HEK293 (cell line): ENCODE data around the gene RIMS4.

Experiments used
- BCL11A ChIP-seq: fragments of 450-650 bp; formaldehyde crosslinking; IDR thresholded peaks from 2 replicates; pipeline ENCODE4 v1.5.1; 2016; ENCODE audit warnings: low read depth, missing biosample characterization, missing genetic modification characterization
- KLF7 ChIP-seq: fragments of 450-650 bp; formaldehyde crosslinking; IDR thresholded peaks from 2 replicates; pipeline ENCODE4 v1.5.1; 2016; ENCODE audit warnings: missing biosample characterization, missing genetic modification characterization, borderline replicate concordance
- MEIS1 ChIP-seq: sonication (generic); formaldehyde crosslinking; IDR thresholded peaks from 2 replicates; pipeline ENCODE4 v1.8.1; 2022; ENCODE audit warnings: missing genetic modification reagents, mild to moderate bottlenecking, borderline replicate concordance
- RBAK ChIP-seq: fragments of 450-650 bp; formaldehyde crosslinking; IDR thresholded peaks from 2 replicates; pipeline ENCODE4 v1.5.1; 2016; ENCODE audit warnings: missing biosample characterization, missing genetic modification characterization
- SP2 ChIP-seq: fragments of 450-650 bp; formaldehyde crosslinking; IDR thresholded peaks from 2 replicates; pipeline ENCODE4 v1.5.1; 2016; ENCODE audit warnings: missing biosample characterization, missing genetic modification characterization
- ZNF184 ChIP-seq: fragments of 450-650 bp; IDR thresholded peaks from 2 replicates; pipeline ENCODE4 v1.5.1; 2018; ENCODE audit warnings: missing biosample characterization, mild to moderate bottlenecking, missing genetic modification characterization
- ZNF239 ChIP-seq: fragments of 450-650 bp; formaldehyde crosslinking; IDR thresholded peaks from 2 replicates; pipeline ENCODE4 v1.5.1; 2016; ENCODE audit warnings: missing biosample characterization, missing genetic modification characterization
- ZNF654 ChIP-seq: fragments of 450-650 bp; formaldehyde crosslinking; IDR thresholded peaks from 2 replicates; pipeline ENCODE4 v1.5.1; 2016; ENCODE audit warnings: low read depth, missing biosample characterization, missing genetic modification characterization
- TF ChIP-seq, protein P1 (sequence below): sonication (generic); formaldehyde crosslinking; IDR thresholded peaks from 2 replicates; pipeline ENCODE4 v1.8.1; 2022; ENCODE audit warnings: mild to moderate bottlenecking, moderate library complexity, missing genetic modification reagents
- TF ChIP-seq, protein P2 (sequence below): fragments of 450-650 bp; formaldehyde crosslinking; IDR thresholded peaks from 2 replicates; pipeline ENCODE4 v1.5.1; 2016; ENCODE audit warnings: missing biosample characterization, missing genetic modification characterization
- TF ChIP-seq, protein P3 (sequence below): IDR thresholded peaks from 2 replicates; pipeline ENCODE4 v1.6.1; 2011; ENCODE audit warnings: mild to moderate bottlenecking, low read depth, low read length, borderline replicate concordance
- TF ChIP-seq, protein P4 (sequence below): fragments of 450-650 bp; formaldehyde crosslinking; IDR thresholded peaks from 2 replicates; pipeline ENCODE4 v1.5.1; 2016; ENCODE audit warnings: missing biosample characterization, missing genetic modification characterization

DNA sequence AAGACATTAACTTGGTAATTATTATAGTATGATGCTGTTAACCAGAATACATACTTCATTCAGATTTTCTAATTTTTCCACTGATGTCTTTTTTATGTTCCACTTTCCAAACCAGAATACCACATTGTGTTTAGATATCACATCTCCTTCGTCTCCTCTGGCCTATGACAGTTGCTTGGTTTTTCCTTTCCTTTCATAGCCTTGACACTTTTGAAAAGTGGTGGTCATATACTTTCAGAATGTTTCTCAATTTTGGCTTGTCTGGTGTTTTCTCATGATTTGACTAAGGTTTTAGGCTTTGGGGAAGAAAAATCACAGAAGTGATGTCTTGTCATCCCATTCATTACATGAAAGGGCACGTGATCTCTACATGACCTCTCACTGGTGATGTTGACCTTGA is 24.3 kb upstream of the RIMS4 start:
- TF ChIP-seq SP2 (tag by site-specific recombination) (no peak), ZNF654 (no peak), BCL11A (tag by site-specific recombination) (no peak), ZNF184 (no peak), ZNF239 (tag by site-specific recombination) (no peak), RBAK (tag by site-specific recombination) (no peak), KLF7 (no peak), MEIS1 (CRISPR knock-in tag) (no peak)
- TF ChIP-seq, protein P1, sequence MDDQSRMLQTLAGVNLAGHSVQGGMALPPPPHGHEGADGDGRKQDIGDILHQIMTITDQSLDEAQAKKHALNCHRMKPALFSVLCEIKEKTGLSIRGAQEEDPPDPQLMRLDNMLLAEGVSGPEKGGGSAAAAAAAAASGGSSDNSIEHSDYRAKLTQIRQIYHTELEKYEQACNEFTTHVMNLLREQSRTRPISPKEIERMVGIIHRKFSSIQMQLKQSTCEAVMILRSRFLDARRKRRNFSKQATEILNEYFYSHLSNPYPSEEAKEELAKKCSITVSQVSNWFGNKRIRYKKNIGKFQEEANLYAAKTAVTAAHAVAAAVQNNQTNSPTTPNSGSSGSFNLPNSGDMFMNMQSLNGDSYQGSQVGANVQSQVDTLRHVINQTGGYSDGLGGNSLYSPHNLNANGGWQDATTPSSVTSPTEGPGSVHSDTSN (CRISPR knock-in tag) = no peak
- TF ChIP-seq, protein P2, sequence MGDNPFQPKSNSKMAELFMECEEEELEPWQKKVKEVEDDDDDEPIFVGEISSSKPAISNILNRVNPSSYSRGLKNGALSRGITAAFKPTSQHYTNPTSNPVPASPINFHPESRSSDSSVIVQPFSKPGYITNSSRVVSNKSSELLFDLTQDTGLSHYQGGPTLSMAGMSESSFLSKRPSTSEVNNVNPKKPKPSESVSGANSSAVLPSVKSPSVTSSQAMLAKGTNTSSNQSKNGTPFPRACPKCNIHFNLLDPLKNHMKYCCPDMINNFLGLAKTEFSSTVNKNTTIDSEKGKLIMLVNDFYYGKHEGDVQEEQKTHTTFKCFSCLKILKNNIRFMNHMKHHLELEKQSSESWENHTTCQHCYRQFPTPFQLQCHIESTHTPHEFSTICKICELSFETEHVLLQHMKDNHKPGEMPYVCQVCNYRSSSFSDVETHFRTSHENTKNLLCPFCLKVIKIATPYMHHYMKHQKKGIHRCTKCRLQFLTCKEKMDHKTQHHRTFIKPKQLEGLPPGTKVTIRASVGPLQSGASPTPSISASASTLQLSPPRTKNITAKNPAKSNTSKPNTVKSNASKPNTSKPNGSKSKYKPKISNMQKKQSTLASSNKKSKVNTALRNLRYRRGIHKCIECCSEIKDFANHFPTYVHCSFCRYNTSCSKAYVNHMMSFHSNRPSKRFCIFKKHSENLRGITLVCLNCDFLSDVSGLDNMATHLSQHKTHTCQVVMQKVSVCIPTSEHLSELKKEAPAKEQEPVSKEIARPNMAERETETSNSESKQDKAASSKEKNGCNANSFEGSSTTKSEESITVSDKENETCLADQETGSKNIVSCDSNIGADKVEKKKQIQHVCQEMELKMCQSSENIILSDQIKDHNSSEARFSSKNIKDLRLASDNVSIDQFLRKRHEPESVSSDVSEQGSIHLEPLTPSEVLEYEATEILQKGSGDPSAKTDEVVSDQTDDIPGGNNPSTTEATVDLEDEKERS (tag by site-specific recombination) = no peak
- TF ChIP-seq, protein P3, sequence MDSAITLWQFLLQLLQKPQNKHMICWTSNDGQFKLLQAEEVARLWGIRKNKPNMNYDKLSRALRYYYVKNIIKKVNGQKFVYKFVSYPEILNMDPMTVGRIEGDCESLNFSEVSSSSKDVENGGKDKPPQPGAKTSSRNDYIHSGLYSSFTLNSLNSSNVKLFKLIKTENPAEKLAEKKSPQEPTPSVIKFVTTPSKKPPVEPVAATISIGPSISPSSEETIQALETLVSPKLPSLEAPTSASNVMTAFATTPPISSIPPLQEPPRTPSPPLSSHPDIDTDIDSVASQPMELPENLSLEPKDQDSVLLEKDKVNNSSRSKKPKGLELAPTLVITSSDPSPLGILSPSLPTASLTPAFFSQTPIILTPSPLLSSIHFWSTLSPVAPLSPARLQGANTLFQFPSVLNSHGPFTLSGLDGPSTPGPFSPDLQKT = no peak
- TF ChIP-seq, protein P4, sequence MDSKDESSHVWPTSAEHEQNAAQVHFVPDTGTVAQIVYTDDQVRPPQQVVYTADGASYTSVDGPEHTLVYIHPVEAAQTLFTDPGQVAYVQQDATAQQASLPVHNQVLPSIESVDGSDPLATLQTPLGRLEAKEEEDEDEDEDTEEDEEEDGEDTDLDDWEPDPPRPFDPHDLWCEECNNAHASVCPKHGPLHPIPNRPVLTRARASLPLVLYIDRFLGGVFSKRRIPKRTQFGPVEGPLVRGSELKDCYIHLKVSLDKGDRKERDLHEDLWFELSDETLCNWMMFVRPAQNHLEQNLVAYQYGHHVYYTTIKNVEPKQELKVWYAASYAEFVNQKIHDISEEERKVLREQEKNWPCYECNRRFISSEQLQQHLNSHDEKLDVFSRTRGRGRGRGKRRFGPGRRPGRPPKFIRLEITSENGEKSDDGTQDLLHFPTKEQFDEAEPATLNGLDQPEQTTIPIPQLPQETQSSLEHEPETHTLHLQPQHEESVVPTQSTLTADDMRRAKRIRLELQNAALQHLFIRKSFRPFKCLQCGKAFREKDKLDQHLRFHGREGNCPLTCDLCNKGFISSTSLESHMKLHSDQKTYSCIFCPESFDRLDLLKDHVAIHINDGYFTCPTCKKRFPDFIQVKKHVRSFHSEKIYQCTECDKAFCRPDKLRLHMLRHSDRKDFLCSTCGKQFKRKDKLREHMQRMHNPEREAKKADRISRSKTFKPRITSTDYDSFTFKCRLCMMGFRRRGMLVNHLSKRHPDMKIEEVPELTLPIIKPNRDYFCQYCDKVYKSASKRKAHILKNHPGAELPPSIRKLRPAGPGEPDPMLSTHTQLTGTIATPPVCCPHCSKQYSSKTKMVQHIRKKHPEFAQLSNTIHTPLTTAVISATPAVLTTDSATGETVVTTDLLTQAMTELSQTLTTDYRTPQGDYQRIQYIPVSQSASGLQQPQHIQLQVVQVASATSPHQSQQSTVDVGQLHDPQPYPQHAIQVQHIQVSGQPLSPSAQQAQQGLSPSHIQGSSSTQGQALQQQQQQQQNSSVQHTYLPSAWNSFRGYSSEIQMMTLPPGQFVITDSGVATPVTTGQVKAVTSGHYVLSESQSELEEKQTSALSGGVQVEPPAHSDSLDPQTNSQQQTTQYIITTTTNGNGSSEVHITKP = no peak
